ENCODE results near the gene ZNF407.
A peak's percentile ranks its signal among the peaks of the same experiment; 100 is the strongest.

Gene ZNF407

DNA sequence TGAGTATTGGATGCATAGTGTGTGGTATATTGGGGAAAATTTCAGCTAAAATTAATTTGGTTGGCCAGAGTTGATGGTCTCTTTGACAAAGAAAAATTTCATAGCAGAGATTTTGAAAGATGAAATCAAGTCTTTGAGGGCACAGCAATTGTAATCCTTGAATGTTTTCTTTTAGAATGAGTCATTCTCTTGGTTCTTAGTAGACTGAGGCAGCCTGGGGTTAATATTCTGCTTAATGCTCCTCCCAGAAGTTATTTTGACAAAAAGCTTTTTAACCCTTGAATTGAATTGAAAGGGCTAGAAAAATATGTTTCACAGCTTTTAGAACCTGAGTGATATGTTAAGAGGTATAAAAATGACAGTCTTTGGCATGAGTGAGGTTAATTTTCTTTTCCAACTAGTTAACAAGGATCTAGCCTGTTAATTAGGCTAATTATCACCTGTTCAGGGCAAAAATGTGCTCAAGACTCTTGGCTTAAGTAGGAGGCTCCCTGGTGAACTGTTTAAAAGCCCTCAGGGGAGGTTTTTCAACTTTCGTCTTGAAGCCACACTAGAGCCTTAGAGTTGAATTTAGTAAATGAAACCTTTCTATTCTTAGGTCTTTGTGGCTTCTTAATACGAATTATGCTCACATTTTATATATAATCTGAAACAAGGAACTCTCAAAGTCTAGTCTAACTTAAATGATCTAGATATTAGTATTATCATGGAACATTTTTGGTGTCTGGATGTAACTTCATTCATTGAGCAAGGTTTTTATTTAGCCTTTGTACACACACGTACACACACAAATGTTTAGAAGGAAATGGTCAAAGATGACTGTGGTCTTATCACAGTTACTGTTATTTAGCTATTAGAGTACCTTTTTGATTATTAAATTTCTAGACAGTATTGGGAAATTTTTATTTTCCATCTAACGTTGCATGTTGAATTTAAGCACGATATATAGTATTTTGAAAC is 272.5 kb downstream of the ZNF407 start:
- no peaks in the 10 kb centered on the region for H3K36me3 ChIP-seq (ENCODE audit: control insufficient read depth, insufficient read depth, low read length)
- DNase-seq, result peak; percentile 63
- no peaks in the 10 kb centered on the region for H3K79me2 ChIP-seq (ENCODE audit: control insufficient read depth, insufficient read depth, low read length)
- H4K8ac ChIP-seq (ENCODE audit: low read depth, low read length), result no peak overlapping the region
- no peak overlapping the region for H3K23ac ChIP-seq (ENCODE audit: low read length)
- H2BK15ac ChIP-seq (replicated peaks; ENCODE audit: low read depth), result no peak overlapping the region
- H2AK5ac ChIP-seq (ENCODE audit: low read length), result no peak overlapping the region
- peaks cover 2% of the 10 kb centered on the region for H3K4me1 ChIP-seq (ENCODE audit: control insufficient read depth, low read depth, low read length)
- H3K79me1 ChIP-seq (ENCODE audit: low read length), result no peaks in the 10 kb centered on the region
- H4K5ac ChIP-seq (ENCODE audit: low read length), result no peak overlapping the region
- no peak overlapping the region for H3K4me2 ChIP-seq (ENCODE audit: low read length)
- no peak overlapping the region for H3K4me3 ChIP-seq (ENCODE audit: low read length)
- H3K4ac ChIP-seq (ENCODE audit: low read depth, low read length), result no peak overlapping the region
- H3K56ac ChIP-seq (ENCODE audit: low read length), result no peak overlapping the region
- no peaks in the 10 kb centered on the region for H3K27me3 ChIP-seq (ENCODE audit: insufficient read depth, low read length, poor library complexity)
- no peak overlapping the region for H2BK120ac ChIP-seq (ENCODE audit: low read depth, low read length)
- no CpG with 5 or more reads among the region's 5 CpGs for WGBS (ENCODE audit: extremely low coverage, insufficient coverage, low lambda C conversion rate)
- H2BK5ac ChIP-seq (ENCODE audit: low read length), result no peak overlapping the region
- no peak overlapping the region for H3K9ac ChIP-seq (ENCODE audit: low read length)
- H3K27ac ChIP-seq (ENCODE audit: low read depth, low read length), result no peak overlapping the region
- H3K18ac ChIP-seq (ENCODE audit: low read length), result no peak overlapping the region

DNA sequence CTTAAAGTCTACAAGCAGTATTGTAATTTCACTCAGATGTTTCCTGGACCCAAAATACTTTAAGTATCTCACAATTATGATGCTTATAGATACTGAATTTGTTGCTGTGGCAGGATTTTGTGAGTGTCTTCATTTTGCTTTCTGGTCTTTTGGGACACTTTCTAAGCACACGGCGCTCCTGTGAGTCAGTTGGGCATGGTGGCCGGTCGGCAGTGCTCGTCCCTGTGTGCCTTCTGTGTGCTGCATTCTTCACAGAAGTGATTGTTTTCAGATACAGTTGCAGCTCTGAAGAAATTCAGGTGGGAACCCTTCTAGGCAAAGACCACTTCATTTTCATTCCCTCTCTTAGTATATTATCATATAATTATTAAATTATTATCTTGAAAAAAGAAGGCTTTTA is 273.3 kb downstream of the ZNF407 start:
- no peak overlapping the region for H3K27ac ChIP-seq (ENCODE audit: low read depth, low read length)

DNA sequence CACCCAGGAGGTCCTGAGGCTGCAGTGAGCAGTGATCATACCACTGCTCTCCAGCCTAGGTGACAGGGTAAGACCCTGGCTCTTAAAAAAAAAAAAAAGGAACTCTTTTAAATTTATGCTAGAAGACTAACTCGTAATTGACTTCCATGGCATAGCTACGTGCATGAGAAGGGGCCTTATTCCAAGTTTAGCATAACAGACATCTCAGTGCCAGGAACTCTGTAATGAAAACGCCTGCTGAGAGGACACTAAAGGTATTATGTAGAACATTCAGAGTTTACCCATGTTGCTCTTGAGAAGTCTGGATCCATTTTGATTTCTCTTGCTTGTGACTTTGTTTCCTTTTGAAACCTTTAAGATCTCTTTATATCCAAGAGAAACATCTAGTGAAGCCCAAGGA is 276.0 kb downstream of the ZNF407 start:
- H2BK120ac ChIP-seq (ENCODE audit: low read depth, low read length), result no peak overlapping the region
- no peaks in the 10 kb centered on the region for H3K79me2 ChIP-seq (ENCODE audit: control insufficient read depth, insufficient read depth, low read length)
- no peak for DNase-seq
- no peak overlapping the region for H3K27ac ChIP-seq (ENCODE audit: low read depth, low read length)
- no peak overlapping the region for H4K5ac ChIP-seq (ENCODE audit: low read length)
- no CpG with 5 or more reads among the region's 3 CpGs for WGBS (ENCODE audit: extremely low coverage, insufficient coverage, low lambda C conversion rate)
- H3K4me2 ChIP-seq (ENCODE audit: low read length), result no peak overlapping the region
- H3K4me1 ChIP-seq (ENCODE audit: control insufficient read depth, low read depth, low read length), result peaks cover 2% of the 10 kb centered on the region
- H3K56ac ChIP-seq (ENCODE audit: low read length), result no peak overlapping the region
- H3K23ac ChIP-seq (ENCODE audit: low read length), result no peak overlapping the region
- no peak overlapping the region for H3K9ac ChIP-seq (ENCODE audit: low read length)
- no peaks in the 10 kb centered on the region for H3K36me3 ChIP-seq (ENCODE audit: control insufficient read depth, insufficient read depth, low read length)
- no peak overlapping the region for H2BK15ac ChIP-seq (replicated peaks; ENCODE audit: low read depth)
- no peaks in the 10 kb centered on the region for H3K27me3 ChIP-seq (ENCODE audit: insufficient read depth, low read length, poor library complexity)
- no peak overlapping the region for H3K18ac ChIP-seq (ENCODE audit: low read length)
- no peak overlapping the region for H2BK5ac ChIP-seq (ENCODE audit: low read length)
- no peak overlapping the region for H4K8ac ChIP-seq (ENCODE audit: low read depth, low read length)
- H3K79me1 ChIP-seq (ENCODE audit: low read length), result no peaks in the 10 kb centered on the region
- no peak overlapping the region for H3K4me3 ChIP-seq (ENCODE audit: low read length)
- H3K4ac ChIP-seq (ENCODE audit: low read depth, low read length), result no peak overlapping the region
- no peak overlapping the region for H2AK5ac ChIP-seq (ENCODE audit: low read length)

More for the DNA sequence above, 273.3 kb downstream of the ZNF407 start:
- no peak overlapping the region for H3K23ac ChIP-seq (ENCODE audit: low read length)
- no peak overlapping the region for H3K4me3 ChIP-seq (ENCODE audit: low read length)
- no CpG with 5 or more reads among the region's 5 CpGs for WGBS (ENCODE audit: extremely low coverage, insufficient coverage, low lambda C conversion rate)
- no peaks in the 10 kb centered on the region for H3K79me1 ChIP-seq (ENCODE audit: low read length)
- H4K8ac ChIP-seq (ENCODE audit: low read depth, low read length), result no peak overlapping the region
- no peak overlapping the region for H2BK5ac ChIP-seq (ENCODE audit: low read length)
- no peak for DNase-seq
- no peak overlapping the region for H3K56ac ChIP-seq (ENCODE audit: low read length)
- no peaks in the 10 kb centered on the region for H3K36me3 ChIP-seq (ENCODE audit: control insufficient read depth, insufficient read depth, low read length)
- H3K27me3 ChIP-seq (ENCODE audit: insufficient read depth, low read length, poor library complexity), result no peaks in the 10 kb centered on the region
- no peak overlapping the region for H2BK15ac ChIP-seq (replicated peaks; ENCODE audit: low read depth)
- H2AK5ac ChIP-seq (ENCODE audit: low read length), result no peak overlapping the region
- H3K18ac ChIP-seq (ENCODE audit: low read length), result no peak overlapping the region
- H3K79me2 ChIP-seq (ENCODE audit: control insufficient read depth, insufficient read depth, low read length), result no peaks in the 10 kb centered on the region
- H2BK120ac ChIP-seq (ENCODE audit: low read depth, low read length), result no peak overlapping the region
- H3K4ac ChIP-seq (ENCODE audit: low read depth, low read length), result no peak overlapping the region
- no peak overlapping the region for H4K5ac ChIP-seq (ENCODE audit: low read length)
- H3K4me1 ChIP-seq (ENCODE audit: control insufficient read depth, low read depth, low read length), result peaks cover 2% of the 10 kb centered on the region
- no peak overlapping the region for H3K4me2 ChIP-seq (ENCODE audit: low read length)
- no peak overlapping the region for H3K9ac ChIP-seq (ENCODE audit: low read length)

DNA sequence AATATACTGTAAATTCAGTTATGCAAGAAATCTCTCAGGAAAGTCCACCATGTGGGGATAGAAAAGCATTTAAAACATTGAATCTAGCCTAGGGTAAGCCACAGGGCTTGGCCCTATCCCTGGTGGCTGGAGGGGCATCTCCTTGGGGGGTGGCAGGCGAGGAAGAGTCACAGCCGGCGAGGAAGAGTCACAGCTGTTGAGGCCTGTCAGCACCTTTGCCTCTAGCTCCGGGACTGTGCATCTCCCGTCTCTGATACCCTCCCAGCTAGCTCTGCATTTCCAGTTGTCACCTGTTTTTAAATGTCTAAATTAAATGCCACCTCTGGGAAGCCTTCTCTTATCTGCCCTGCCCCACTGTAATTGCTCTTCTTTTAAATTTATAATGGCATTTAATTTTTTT is 276.7 kb downstream of the ZNF407 start:
- no peak overlapping the region for H3K4me2 ChIP-seq (ENCODE audit: low read length)
- no peak overlapping the region for H2BK120ac ChIP-seq (ENCODE audit: low read depth, low read length)
- no peak overlapping the region for H3K4ac ChIP-seq (ENCODE audit: low read depth, low read length)
- no peaks in the 10 kb centered on the region for H3K36me3 ChIP-seq (ENCODE audit: control insufficient read depth, insufficient read depth, low read length)
- H2BK15ac ChIP-seq (replicated peaks; ENCODE audit: low read depth), result no peak overlapping the region
- H3K18ac ChIP-seq (ENCODE audit: low read length), result no peak overlapping the region
- H2BK5ac ChIP-seq (ENCODE audit: low read length), result no peak overlapping the region
- H3K9ac ChIP-seq (ENCODE audit: low read length), result no peak overlapping the region
- no peak overlapping the region for H3K4me3 ChIP-seq (ENCODE audit: low read length)
- peaks cover 2% of the 10 kb centered on the region for H3K4me1 ChIP-seq (ENCODE audit: control insufficient read depth, low read depth, low read length)
- H3K27ac ChIP-seq (ENCODE audit: low read depth, low read length), result no peak overlapping the region
- WGBS (ENCODE audit: extremely low coverage, insufficient coverage, low lambda C conversion rate), result no CpG with 5 or more reads among the region's 5 CpGs
- no peak overlapping the region for H4K8ac ChIP-seq (ENCODE audit: low read depth, low read length)
- H3K27me3 ChIP-seq (ENCODE audit: insufficient read depth, low read length, poor library complexity), result no peaks in the 10 kb centered on the region
- no peak overlapping the region for H4K5ac ChIP-seq (ENCODE audit: low read length)
- no peak overlapping the region for H2AK5ac ChIP-seq (ENCODE audit: low read length)
- DNase-seq, result no peak
- H3K79me1 ChIP-seq (ENCODE audit: low read length), result no peaks in the 10 kb centered on the region
- H3K56ac ChIP-seq (ENCODE audit: low read length), result no peak overlapping the region
- no peak overlapping the region for H3K23ac ChIP-seq (ENCODE audit: low read length)
- no peaks in the 10 kb centered on the region for H3K79me2 ChIP-seq (ENCODE audit: control insufficient read depth, insufficient read depth, low read length)

DNA sequence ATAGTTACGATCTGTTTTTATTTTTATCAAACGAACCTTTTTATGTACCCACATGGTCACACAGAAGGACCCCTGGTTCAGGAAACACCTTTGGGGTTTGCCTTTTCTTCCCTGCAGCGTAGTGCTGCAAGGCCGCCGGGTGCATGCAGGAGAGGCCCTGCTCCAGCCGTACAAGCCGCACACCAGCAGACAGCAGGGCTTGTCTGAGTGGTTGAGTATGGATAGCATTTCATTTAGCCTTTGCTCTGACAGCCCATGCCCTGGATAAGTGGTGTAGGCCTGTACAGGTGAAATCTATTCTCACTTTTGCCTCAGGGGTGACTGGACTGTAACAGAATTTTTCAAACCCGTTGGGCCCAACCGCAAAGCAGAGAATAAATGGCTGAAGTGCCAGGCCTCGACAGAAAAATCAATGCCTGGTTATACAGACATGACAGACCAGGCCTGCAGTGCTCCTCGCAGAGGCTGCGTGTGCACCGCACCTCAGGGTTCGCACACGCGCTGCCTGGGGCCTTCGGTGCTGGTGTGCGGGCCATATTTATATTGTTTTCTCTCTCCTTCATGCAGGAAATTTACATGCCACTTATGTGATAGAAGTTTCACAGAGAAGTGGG is 279.1 kb downstream of the ZNF407 start:
- Histone ChIP-seq H2BK15ac (replicated peaks; ENCODE audit: low read depth) (no peak overlapping the region), H3K4me3 (ENCODE audit: low read length) (no peak overlapping the region), H3K4me1 (ENCODE audit: control insufficient read depth, low read depth, low read length) (no peaks in the 10 kb centered on the region), H3K9ac (ENCODE audit: low read length) (no peak overlapping the region), H2AK5ac (ENCODE audit: low read length) (no peak overlapping the region), H2BK5ac (ENCODE audit: low read length) (no peak overlapping the region), H3K4me2 (ENCODE audit: low read length) (no peak overlapping the region), H3K4ac (ENCODE audit: low read depth, low read length) (no peak overlapping the region), H3K56ac (ENCODE audit: low read length) (no peak overlapping the region), H3K23ac (ENCODE audit: low read length) (no peak overlapping the region), H3K27ac (ENCODE audit: low read depth, low read length) (no peak overlapping the region), H4K8ac (ENCODE audit: low read depth, low read length) (no peak overlapping the region), H3K79me2 (ENCODE audit: control insufficient read depth, insufficient read depth, low read length) (no peaks in the 10 kb centered on the region), H3K79me1 (ENCODE audit: low read length) (no peaks in the 10 kb centered on the region), H3K36me3 (ENCODE audit: control insufficient read depth, insufficient read depth, low read length) (no peaks in the 10 kb centered on the region), H3K18ac (ENCODE audit: low read length) (no peak overlapping the region), H2BK120ac (ENCODE audit: low read depth, low read length) (no peak overlapping the region), H3K27me3 (ENCODE audit: insufficient read depth, low read length, poor library complexity) (no peaks in the 10 kb centered on the region), H4K5ac (ENCODE audit: low read length) (no peak overlapping the region)
- WGBS (ENCODE audit: extremely low coverage, insufficient coverage, low lambda C conversion rate), result no CpG with 5 or more reads among the region's 18 CpGs
- DNase-seq, result no peak
